ENCODE measurements around the gene GREB1. TPM values are rescaled to one million over a fixed set of nuclear protein-coding genes. Genes with fewer than 3 reads are reported as not detected.
A peak's percentile ranks its signal among the peaks of the same experiment; 100 is the strongest.

GREB1 gene
- total RNA-seq (2021) = 15.3 and 16.5 TPM in 2 replicates
- long read RNA-seq, partial matches to known transcripts = 12 of 16 reads
- long read RNA-seq, other reads (novel, unspliced or antisense) = 4 of 16 reads

GRCh38 chr2:11533278-11534070 lies at the start of gene GREB1:
Gene GREB1, plus strand, starts transcription at chr2:11534045. Its CDS starts 22,570 bp downstream, at chr2:11556615.
- Histone ChIP-seq H2BK15ac (ENCODE audit: low read depth, low read length) (no peak within 1 kb of the TSS), H3K9me3 (ENCODE audit: control insufficient read depth, low read depth, low read length) (no peaks in the 10 kb centered on the region), H4K20me1 (ENCODE audit: control insufficient read depth, insufficient read depth, insufficient read length) (no peaks in the 10 kb centered on the region), H4K8ac (replicated peaks; ENCODE audit: insufficient read length, low read depth, low read length) (no peak within 1 kb of the TSS), H3K27ac (ENCODE audit: insufficient read length, low read depth, low read length) (no peak within 1 kb of the TSS), H3K79me1 (ENCODE audit: insufficient read depth, low read depth, low read length, poor library complexity, severe bottlenecking) (no peaks in the 10 kb centered on the region), H3K9ac (ENCODE audit: extremely low read depth, insufficient read length, low read length) (no peak within 1 kb of the TSS), H2BK120ac (ENCODE audit: low read depth, low read length, poor library complexity, severe bottlenecking) (no peak within 1 kb of the TSS), H2BK20ac (ENCODE audit: low read depth, low read length, poor library complexity, severe bottlenecking) (no peak within 1 kb of the TSS), H4K5ac (ENCODE audit: insufficient read length, low read depth, low read length) (no peak within 1 kb of the TSS), H3K4me1 (ENCODE audit: insufficient read depth, low read length) (no peaks in the 10 kb centered on the region; the same call in 1 of the 2 replicates), H3K18ac (ENCODE audit: insufficient read length, low read depth, low read length) (no peak within 1 kb of the TSS), H2AK5ac (ENCODE audit: insufficient read length, low read length) (no peak within 1 kb of the TSS), H3K56ac (ENCODE audit: insufficient read length, low read depth, low read length) (no peak within 1 kb of the TSS), H3K4me2 (ENCODE audit: insufficient read depth, insufficient read length, low read length) (no peak within 1 kb of the TSS), H3K4ac (ENCODE audit: low read depth, low read length) (no peak within 1 kb of the TSS), H2BK12ac (ENCODE audit: insufficient read length, low read depth, low read length) (no peak within 1 kb of the TSS), H2BK5ac (ENCODE audit: insufficient read length, low read length) (no peak within 1 kb of the TSS), H2AFZ (ENCODE audit: low read length) (no peak within 1 kb of the TSS), H3K23ac (ENCODE audit: insufficient read length, low read depth, low read length) (no peak within 1 kb of the TSS), H3K79me2 (ENCODE audit: insufficient read depth, low read length) (no peaks in the 10 kb centered on the region; the same call in 1 of the 2 replicates), H3K14ac (ENCODE audit: insufficient read depth, low read length) (no peak within 1 kb of the TSS), H3K23me2 (ENCODE audit: insufficient read length, low read depth, low read length, poor library complexity, severe bottlenecking) (no peaks in the 10 kb centered on the region), H3T11ph (ENCODE audit: low read length) (no peak within 1 kb of the TSS), H4K91ac (ENCODE audit: insufficient read length, low read depth, low read length) (no peak within 1 kb of the TSS), H3K27me3 (ENCODE audit: insufficient read depth, low read length) (no peaks in the 10 kb centered on the region)
- no peak for TF ChIP-seq CTCF (conservative IDR thresholded peaks at IDR 0.05)
- WGBS (ENCODE audit: extremely low coverage, insufficient read length, low lambda C conversion rate) = no CpG with 5 or more reads among the region's 9 CpGs
- Mint-ChIP-seq H3K9me3 (no peaks in the 10 kb centered on the region), H3K36me3 (ENCODE audit: insufficient read depth in 1 of 3, low read depth in 3 of 3) (no peaks in the 10 kb centered on the region), H3K27me3 (ENCODE audit: low read depth) (no peaks in the 10 kb centered on the region), H3K4me3 (no peak within 1 kb of the TSS), H3K4me1 (peaks cover 0 to 3% of the 10 kb centered on the region in 2 experiments; a peak in 1 of 4 replicates), H3K27ac (peak within 1 kb of the TSS in 1 of 3 experiments; percentile 50; a peak in 2 of 7 replicates)
- no peak for DNase-seq
